ENCODE data around the gene AATF. TPM values are rescaled to one million over a fixed set of nuclear protein-coding genes. Genes with fewer than 3 reads are reported as not detected.

AATF gene
- total and polyA plus RNA-seq, 9 of the 15 experiments (the other 6 are each of a cell fraction or from before 2014, with no cell fraction given), result 34.5 to 133 (median 90.1) TPM

DNA sequence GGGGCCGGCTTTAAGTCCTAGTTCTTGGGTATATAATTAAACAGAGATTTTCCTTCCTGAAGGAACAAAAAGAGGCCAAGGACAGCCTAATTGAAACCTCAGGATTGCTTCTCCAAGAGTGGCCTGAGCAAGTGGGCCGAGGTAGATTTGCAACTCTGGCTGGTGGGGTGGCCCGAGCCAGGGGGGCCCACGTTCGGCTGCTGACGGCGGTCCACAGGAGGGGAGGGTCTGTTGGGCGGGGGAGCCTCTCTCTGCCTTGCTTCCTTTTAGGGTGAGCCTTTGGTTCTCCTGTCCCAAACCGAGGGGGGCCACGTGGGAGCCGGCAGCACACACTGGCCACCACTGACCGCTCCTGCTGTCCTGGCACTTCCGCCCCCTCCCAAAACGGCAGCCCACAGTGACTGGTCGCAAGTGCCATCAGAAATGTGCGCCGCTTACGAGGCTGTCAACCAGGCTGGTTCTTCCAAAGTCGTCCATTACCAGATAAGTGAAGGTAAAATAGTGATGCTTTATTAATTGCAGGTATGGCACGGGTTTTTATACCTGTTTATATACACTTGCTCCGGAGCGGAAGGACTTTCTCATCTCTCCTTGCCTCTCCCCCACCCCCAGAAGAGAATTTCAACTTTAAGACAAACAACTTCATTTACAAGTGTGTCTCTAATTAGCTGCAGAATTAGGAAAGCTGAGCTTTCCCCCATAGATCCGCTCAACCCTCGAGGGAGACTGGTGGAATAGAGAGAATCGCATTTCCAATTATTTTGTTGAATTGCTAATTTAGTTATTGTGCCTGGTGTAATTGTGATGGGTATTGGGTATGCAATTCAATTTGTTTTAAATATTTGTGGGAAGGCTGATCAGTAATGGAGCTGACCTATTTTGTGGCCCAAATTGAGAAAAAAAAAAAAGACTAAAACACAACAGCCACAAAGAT, 117.8 kb downstream of the AATF start:
- no peak for DNase-seq (ENCODE audit: extremely low read depth in 1 of 4, low spot score in 3 of 4)
- no peak overlapping the region for H3K27ac ChIP-seq (ENCODE audit: extremely low read depth, low read depth, low read length)
- no TSS peak for BruUV-seq (replicated peaks)
- FAIRE-seq, result no peak
- H3K4me1 ChIP-seq (replicated peaks in 1 of 2; ENCODE audit: control insufficient read depth in 2 of 2, insufficient read depth in 2 of 2, low read length in 2 of 2), result peaks cover 0 to 12% of the 10 kb centered on the region in 2 experiments; a peak in 2 of 5 replicates
- peaks cover 14% of the 10 kb centered on the region; the same call in 1 of the 2 replicates for H4K20me1 ChIP-seq (replicated peaks; ENCODE audit: control insufficient read depth, insufficient read depth, low read length)
- ChIA-PET POLR2A (no interaction called here), CTCF (ENCODE audit: low intra/inter-chr PET ratio) (no interaction called here)
- peaks cover 47 to 67% of the 10 kb centered on the region in 2 experiments for H3K27me3 ChIP-seq (ENCODE audit: control insufficient read depth in 2 of 2, insufficient read depth in 2 of 2, low read length in 2 of 2)
- in situ Hi-C loops (cut with MboI) (no loop called here), intact Hi-C loops (cut with micrococcal nuclease) (no loop called here)
- 15% methylated on average over 23 of the region's 25 CpGs for WGBS (ENCODE audit: insufficient coverage, low coverage, missing lambda C conversion rate)
- no peak overlapping the region for H3K4me2 ChIP-seq (ENCODE audit: insufficient read depth, low read length)
- H3K9me1 ChIP-seq (ENCODE audit: control insufficient read depth, insufficient read depth, low read length), result no peaks in the 10 kb centered on the region
- peaks cover 2% of the 10 kb centered on the region; the same call in 1 of the 2 replicates for H3K9me3 ChIP-seq (replicated peaks; ENCODE audit: control insufficient read depth, insufficient read depth, low read depth, low read length)
- no peak overlapping the region for H3K4me3 ChIP-seq
- H2AFZ ChIP-seq (ENCODE audit: low read depth, low read length), result no peak overlapping the region
- no peak overlapping the region for H3K9ac ChIP-seq (ENCODE audit: insufficient read depth in 1 of 2, low read depth in 2 of 2, low read length in 2 of 2)
- ATAC-seq, result no peak
- H3K36me3 ChIP-seq (ENCODE audit: control insufficient read depth, insufficient read depth, low read length), result no peaks in the 10 kb centered on the region
- TF ChIP-seq, protein P1, sequence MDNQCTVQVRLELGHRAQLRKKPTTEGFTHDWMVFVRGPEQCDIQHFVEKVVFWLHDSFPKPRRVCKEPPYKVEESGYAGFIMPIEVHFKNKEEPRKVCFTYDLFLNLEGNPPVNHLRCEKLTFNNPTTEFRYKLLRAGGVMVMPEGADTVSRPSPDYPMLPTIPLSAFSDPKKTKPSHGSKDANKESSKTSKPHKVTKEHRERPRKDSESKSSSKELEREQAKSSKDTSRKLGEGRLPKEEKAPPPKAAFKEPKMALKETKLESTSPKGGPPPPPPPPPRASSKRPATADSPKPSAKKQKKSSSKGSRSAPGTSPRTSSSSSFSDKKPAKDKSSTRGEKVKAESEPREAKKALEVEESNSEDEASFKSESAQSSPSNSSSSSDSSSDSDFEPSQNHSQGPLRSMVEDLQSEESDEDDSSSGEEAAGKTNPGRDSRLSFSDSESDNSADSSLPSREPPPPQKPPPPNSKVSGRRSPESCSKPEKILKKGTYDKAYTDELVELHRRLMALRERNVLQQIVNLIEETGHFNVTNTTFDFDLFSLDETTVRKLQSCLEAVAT (IDR thresholded peaks at IDR 0.05), result no peak
- no peak for TF ChIP-seq SMARCA4 (IDR thresholded peaks at IDR 0.05)
- TF ChIP-seq HNRNPL (IDR thresholded peaks at IDR 0.05; ENCODE audit: low read depth, low read length), result no peak
- no peak for TF ChIP-seq ARID2 (IDR thresholded peaks at IDR 0.05)
- TF ChIP-seq STAT5A (IDR thresholded peaks at IDR 0.05; ENCODE audit: borderline replicate concordance, low read length), result no peak
- TF ChIP-seq ERF (CRISPR knock-in tag; IDR thresholded peaks at IDR 0.05), result no peak
- TF ChIP-seq, protein P2, sequence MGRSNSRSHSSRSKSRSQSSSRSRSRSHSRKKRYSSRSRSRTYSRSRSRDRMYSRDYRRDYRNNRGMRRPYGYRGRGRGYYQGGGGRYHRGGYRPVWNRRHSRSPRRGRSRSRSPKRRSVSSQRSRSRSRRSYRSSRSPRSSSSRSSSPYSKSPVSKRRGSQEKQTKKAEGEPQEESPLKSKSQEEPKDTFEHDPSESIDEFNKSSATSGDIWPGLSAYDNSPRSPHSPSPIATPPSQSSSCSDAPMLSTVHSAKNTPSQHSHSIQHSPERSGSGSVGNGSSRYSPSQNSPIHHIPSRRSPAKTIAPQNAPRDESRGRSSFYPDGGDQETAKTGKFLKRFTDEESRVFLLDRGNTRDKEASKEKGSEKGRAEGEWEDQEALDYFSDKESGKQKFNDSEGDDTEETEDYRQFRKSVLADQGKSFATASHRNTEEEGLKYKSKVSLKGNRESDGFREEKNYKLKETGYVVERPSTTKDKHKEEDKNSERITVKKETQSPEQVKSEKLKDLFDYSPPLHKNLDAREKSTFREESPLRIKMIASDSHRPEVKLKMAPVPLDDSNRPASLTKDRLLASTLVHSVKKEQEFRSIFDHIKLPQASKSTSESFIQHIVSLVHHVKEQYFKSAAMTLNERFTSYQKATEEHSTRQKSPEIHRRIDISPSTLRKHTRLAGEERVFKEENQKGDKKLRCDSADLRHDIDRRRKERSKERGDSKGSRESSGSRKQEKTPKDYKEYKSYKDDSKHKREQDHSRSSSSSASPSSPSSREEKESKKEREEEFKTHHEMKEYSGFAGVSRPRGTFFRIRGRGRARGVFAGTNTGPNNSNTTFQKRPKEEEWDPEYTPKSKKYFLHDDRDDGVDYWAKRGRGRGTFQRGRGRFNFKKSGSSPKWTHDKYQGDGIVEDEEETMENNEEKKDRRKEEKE (IDR thresholded peaks at IDR 0.05; ENCODE audit: borderline replicate concordance in 1 of 2, control insufficient read depth in 1 of 2, low read depth in 2 of 2, low read length in 1 of 2), result no peak
- no peak for TF ChIP-seq YY1 (IDR thresholded peaks at IDR 0.05; ENCODE audit: borderline replicate concordance in 1 of 3, control insufficient read depth in 1 of 3, extremely low read depth in 1 of 3, insufficient read depth in 3 of 3, insufficient read length in 1 of 3, insufficient replicate concordance in 2 of 3, low read depth in 1 of 3, low read length in 2 of 3)
- TF ChIP-seq MCM5 (IDR thresholded peaks at IDR 0.05; ENCODE audit: low read depth), result no peak
- no peak for TF ChIP-seq FOXA1 (IDR thresholded peaks at IDR 0.05; ENCODE audit: borderline replicate concordance)
- no peak for TF ChIP-seq NFYB (IDR thresholded peaks at IDR 0.05; ENCODE audit: extremely low read depth, insufficient read length)
- no peaks in the 10 kb centered on the region for H3K79me2 ChIP-seq (ENCODE audit: control insufficient read depth, insufficient read depth, low read length)
